ENCODE measurements around the gene PDE4C.

The PDE4C gene

GRCh38 chr19:18226956-18227780 lies 930 bp upstream of the PDE4C start:
- DNase-seq (ENCODE audit: insufficient read length, low spot score) (no peak), FAIRE-seq (no peak)

GRCh38 chr19:18225355-18225701 lies 910 bp downstream of the PDE4C start:
- no peak for DNase-seq (ENCODE audit: insufficient read length, low spot score)
- FAIRE-seq: no peak
- no peak for TF ChIP-seq POU2F2 (IDR thresholded peaks at IDR 0.05; ENCODE audit: low read depth, low read length)
- no peak for TF ChIP-seq SPI1 (IDR thresholded peaks at IDR 0.05; ENCODE audit: low read depth, low read length)
- no peak for TF ChIP-seq POLR2AphosphoS5 (IDR thresholded peaks at IDR 0.05; ENCODE audit: low read depth, low read length)
- no peak for TF ChIP-seq POLR2A (IDR thresholded peaks at IDR 0.05; ENCODE audit: low read depth, low read length)
- TF ChIP-seq PAX5 (IDR thresholded peaks at IDR 0.05; ENCODE audit: insufficient read depth, low read length, severe bottlenecking): no peak
- no peak for TF ChIP-seq TAF1 (IDR thresholded peaks at IDR 0.05; ENCODE audit: low read depth, low read length)

More at GRCh38 chr19:18226956-18227780, 930 bp upstream of the PDE4C start:
- TF ChIP-seq SPI1 (IDR thresholded peaks at IDR 0.05; ENCODE audit: low read depth, low read length): no peak
- TF ChIP-seq POLR2AphosphoS5 (IDR thresholded peaks at IDR 0.05; ENCODE audit: low read depth, low read length): no peak
- TF ChIP-seq POU2F2 (IDR thresholded peaks at IDR 0.05; ENCODE audit: low read depth, low read length): no peak
- no peak for TF ChIP-seq TAF1 (IDR thresholded peaks at IDR 0.05; ENCODE audit: low read depth, low read length)
- TF ChIP-seq POLR2A (IDR thresholded peaks at IDR 0.05; ENCODE audit: low read depth, low read length): no peak
- no peak for TF ChIP-seq PAX5 (IDR thresholded peaks at IDR 0.05; ENCODE audit: insufficient read depth, low read length, severe bottlenecking)

GRCh38 chr19:18224525-18225354 lies 1.5 kb downstream of the PDE4C start:
- FAIRE-seq (peak; percentile 100), DNase-seq (ENCODE audit: insufficient read length, low spot score) (peak; percentile 98)
- TF ChIP-seq PAX5 (IDR thresholded peaks at IDR 0.05; ENCODE audit: insufficient read depth, low read length, severe bottlenecking) (no peak), POLR2AphosphoS5 (IDR thresholded peaks at IDR 0.05; ENCODE audit: low read depth, low read length) (no peak), TAF1 (IDR thresholded peaks at IDR 0.05; ENCODE audit: low read depth, low read length) (no peak), POLR2A (IDR thresholded peaks at IDR 0.05; ENCODE audit: low read depth, low read length) (no peak), POU2F2 (IDR thresholded peaks at IDR 0.05; ENCODE audit: low read depth, low read length) (no peak), SPI1 (IDR thresholded peaks at IDR 0.05; ENCODE audit: low read depth, low read length) (no peak)

GRCh38 chr19:18223860-18224524 lies 2.2 kb downstream of the PDE4C start:
- FAIRE-seq (no peak), DNase-seq (ENCODE audit: insufficient read length, low spot score) (no peak)
- no peak for TF ChIP-seq PAX5 (IDR thresholded peaks at IDR 0.05; ENCODE audit: insufficient read depth, low read length, severe bottlenecking)
- no peak for TF ChIP-seq TAF1 (IDR thresholded peaks at IDR 0.05; ENCODE audit: low read depth, low read length)
- TF ChIP-seq POLR2A (IDR thresholded peaks at IDR 0.05; ENCODE audit: low read depth, low read length): no peak
- no peak for TF ChIP-seq POLR2AphosphoS5 (IDR thresholded peaks at IDR 0.05; ENCODE audit: low read depth, low read length)
- no peak for TF ChIP-seq SPI1 (IDR thresholded peaks at IDR 0.05; ENCODE audit: low read depth, low read length)
- no peak for TF ChIP-seq POU2F2 (IDR thresholded peaks at IDR 0.05; ENCODE audit: low read depth, low read length)

GRCh38 chr19:18221815-18222725 lies 4.2 kb downstream of the PDE4C start:
- DNase-seq (ENCODE audit: insufficient read length, low spot score) (no peak), FAIRE-seq (no peak)
- TF ChIP-seq POU2F2 (IDR thresholded peaks at IDR 0.05; ENCODE audit: low read depth, low read length) (no peak), POLR2AphosphoS5 (IDR thresholded peaks at IDR 0.05; ENCODE audit: low read depth, low read length) (no peak), SPI1 (IDR thresholded peaks at IDR 0.05; ENCODE audit: low read depth, low read length) (no peak), POLR2A (IDR thresholded peaks at IDR 0.05; ENCODE audit: low read depth, low read length) (no peak), PAX5 (IDR thresholded peaks at IDR 0.05; ENCODE audit: insufficient read depth, low read length, severe bottlenecking) (no peak), TAF1 (IDR thresholded peaks at IDR 0.05; ENCODE audit: low read depth, low read length) (no peak)

- DNase-seq (ENCODE audit: insufficient read length, low spot score): no peak
- TF ChIP-seq TAF1 (IDR thresholded peaks at IDR 0.05; ENCODE audit: low read depth, low read length): no peak
- TF ChIP-seq POLR2A (IDR thresholded peaks at IDR 0.05; ENCODE audit: low read depth, low read length): no peak
- TF ChIP-seq SPI1 (IDR thresholded peaks at IDR 0.05; ENCODE audit: low read depth, low read length): no peak
- TF ChIP-seq PAX5 (IDR thresholded peaks at IDR 0.05; ENCODE audit: insufficient read depth, low read length, severe bottlenecking): no peak
- no peak for TF ChIP-seq POLR2AphosphoS5 (IDR thresholded peaks at IDR 0.05; ENCODE audit: low read depth, low read length)
- no peak for TF ChIP-seq POU2F2 (IDR thresholded peaks at IDR 0.05; ENCODE audit: low read depth, low read length)
- no peak for FAIRE-seq
Observed at GRCh38 chr19:18220632-18221275, 5.5 kb downstream of the PDE4C start.

GRCh38 chr19:18219911-18220631 lies 6.2 kb downstream of the PDE4C start:
- DNase-seq (ENCODE audit: insufficient read length, low spot score) (no peak), FAIRE-seq (no peak)
- no peak for TF ChIP-seq POU2F2 (IDR thresholded peaks at IDR 0.05; ENCODE audit: low read depth, low read length)
- TF ChIP-seq PAX5 (IDR thresholded peaks at IDR 0.05; ENCODE audit: insufficient read depth, low read length, severe bottlenecking): no peak
- TF ChIP-seq POLR2A (IDR thresholded peaks at IDR 0.05; ENCODE audit: low read depth, low read length): no peak
- TF ChIP-seq POLR2AphosphoS5 (IDR thresholded peaks at IDR 0.05; ENCODE audit: low read depth, low read length): no peak
- no peak for TF ChIP-seq SPI1 (IDR thresholded peaks at IDR 0.05; ENCODE audit: low read depth, low read length)
- TF ChIP-seq TAF1 (IDR thresholded peaks at IDR 0.05; ENCODE audit: low read depth, low read length): no peak
